Fibroblast of mammary gland (primary cell): ENCODE measurements around the gene KIF1C.
"Not testable (repeated sequence)": the region's sequence is repeated elsewhere in the genome, so short reads cannot be mapped to it uniquely, and the experiment has no call there.

Experiments used
- DNase-seq: peaks from one replicate; pipeline ENCODE4 v3.0.0-alpha.2; 2010; ENCODE audit warnings: low read depth
- H3K4me3 ChIP-seq: 2 replicates; pipeline ENCODE4 v1.5.1; 2011; ENCODE audit warnings: low read depth, mild to moderate bottlenecking, low read length, moderate library complexity; ENCODE audit not compliant: control insufficient read depth
- CTCF ChIP-seq: conservative IDR thresholded peaks from 2 replicates; pipeline ENCODE4 v1.5.1; 2011; ENCODE audit warnings: low read depth, low read length, inconsistent platforms; ENCODE audit not compliant: control insufficient read depth, insufficient read depth

Gene KIF1C

GRCh38 chr17:5049314-5049841 lies 51.6 kb downstream of the KIF1C start:
- DNase-seq: no peak
- no peak for TF ChIP-seq CTCF
- no peak overlapping the region for H3K4me3 ChIP-seq

GRCh38 chr17:5050278-5050677 lies 52.5 kb downstream of the KIF1C start:
- DNase-seq: peak; percentile 74

GRCh38 chr17:5055543-5055942 lies 57.8 kb downstream of the KIF1C start:
- no peak for DNase-seq
- no peak for TF ChIP-seq CTCF
- H3K4me3 ChIP-seq: no peak overlapping the region

More at GRCh38 chr17:5050278-5050677, 52.5 kb downstream of the KIF1C start:
- H3K4me3 ChIP-seq: no peak overlapping the region
- TF ChIP-seq CTCF: no peak

- no peak overlapping the region for H3K4me3 ChIP-seq
- TF ChIP-seq CTCF: no peak
- no peak for DNase-seq
Observed at GRCh38 chr17:5065227-5065744, 67.5 kb downstream of the KIF1C start.

- DNase-seq: no peak
- TF ChIP-seq CTCF: no peak
- H3K4me3 ChIP-seq: no peak overlapping the region
Observed at GRCh38 chr17:5068236-5068635, 70.5 kb downstream of the KIF1C start.

- DNase-seq: no peak
- H3K4me3 ChIP-seq: no peak overlapping the region
- TF ChIP-seq CTCF: no peak
Observed at GRCh38 chr17:5069724-5070123, 72.0 kb downstream of the KIF1C start.

- not testable (repeated sequence) for H3K4me3 ChIP-seq, DNase-seq
Observed at GRCh38 chr17:5075472-5075871, 77.7 kb downstream of the KIF1C start.

- DNase-seq, H3K4me3 ChIP-seq: not testable (repeated sequence)
Observed at GRCh38 chr17:5077275-5077674, 79.5 kb downstream of the KIF1C start.
